Activated CD4-positive, alpha-beta T cell treated with anti-CD3 and anti-CD28 coated beads for 4 hours (primary cell): ENCODE measurements around the gene MTHFR.

ENCODE experiments used
- DNase-seq, 2 donors: peaks; one replicate each; pipeline ENCODE4 v3.0.0-alpha.2; 2020

Gene MTHFR

DNA sequence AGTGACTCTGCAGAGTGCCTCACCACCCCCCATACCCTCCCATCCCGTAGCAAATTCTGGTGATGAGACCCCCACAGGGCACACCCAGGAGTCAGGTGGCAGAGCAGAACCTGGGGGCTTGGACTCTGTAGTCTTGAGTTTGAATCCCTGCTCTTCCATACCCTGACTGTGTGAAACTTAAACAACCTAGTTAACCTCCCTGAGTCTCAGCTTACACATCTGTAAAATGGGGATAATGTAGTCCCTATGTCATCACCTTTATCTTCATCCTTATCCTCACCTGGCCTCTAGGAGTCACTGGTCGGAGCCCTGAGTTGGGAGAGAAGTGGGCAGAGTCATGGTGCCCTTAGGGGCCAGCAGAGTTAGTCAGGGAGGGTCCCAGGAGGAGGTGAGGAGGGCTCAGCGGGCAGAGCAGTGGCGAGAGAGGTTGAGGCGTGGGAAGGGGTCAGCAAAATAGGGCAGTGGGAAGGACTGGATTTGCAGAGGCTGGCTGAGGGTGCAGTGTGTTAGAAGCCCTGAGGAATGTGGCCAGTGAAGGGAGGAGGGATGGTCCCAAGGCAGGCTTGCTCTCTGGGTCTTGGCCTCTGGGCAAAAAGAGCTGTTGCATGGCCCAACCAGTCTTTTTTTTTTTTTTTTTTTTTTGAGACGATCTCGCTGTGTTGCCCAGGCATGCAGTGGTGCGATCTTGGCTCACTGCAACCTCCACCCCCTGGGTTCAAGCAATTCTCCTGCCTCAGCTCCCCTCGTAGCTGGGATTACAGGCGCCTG is 25.2 kb downstream of the MTHFR start:
- no peak for DNase-seq

DNA sequence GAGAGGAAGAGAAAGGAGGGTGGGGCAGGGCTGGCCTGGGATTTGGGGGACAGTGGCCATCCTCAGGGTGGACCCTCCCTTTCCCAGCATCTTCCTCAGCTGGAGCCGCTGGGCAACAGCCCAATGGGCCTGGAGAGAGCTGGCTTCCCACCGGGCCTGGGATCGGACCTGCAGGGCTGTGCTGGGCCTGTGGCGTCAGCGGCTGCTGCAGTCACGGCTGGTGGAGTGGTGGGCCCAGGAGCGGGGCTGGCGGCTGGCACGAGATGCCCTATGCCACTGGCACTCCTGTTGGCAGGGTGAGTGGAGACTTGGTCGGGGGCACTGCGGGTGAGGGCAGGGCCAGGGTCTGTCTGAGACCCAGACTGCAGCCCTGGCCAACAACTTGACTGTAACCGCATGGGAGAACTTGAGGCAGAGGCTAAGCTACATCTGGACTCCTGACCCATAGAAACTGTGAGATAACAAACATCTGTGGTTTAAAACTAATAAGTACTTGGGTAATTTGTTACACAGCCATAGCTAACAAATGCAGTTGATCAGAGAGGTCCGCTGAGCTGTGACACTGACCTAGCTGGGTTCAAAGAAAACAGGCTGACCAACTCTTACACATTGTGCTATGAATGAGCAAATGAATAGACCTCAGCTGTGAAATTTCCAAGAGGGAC is 25.9 kb downstream of the MTHFR start:
- no peak for DNase-seq

DNA sequence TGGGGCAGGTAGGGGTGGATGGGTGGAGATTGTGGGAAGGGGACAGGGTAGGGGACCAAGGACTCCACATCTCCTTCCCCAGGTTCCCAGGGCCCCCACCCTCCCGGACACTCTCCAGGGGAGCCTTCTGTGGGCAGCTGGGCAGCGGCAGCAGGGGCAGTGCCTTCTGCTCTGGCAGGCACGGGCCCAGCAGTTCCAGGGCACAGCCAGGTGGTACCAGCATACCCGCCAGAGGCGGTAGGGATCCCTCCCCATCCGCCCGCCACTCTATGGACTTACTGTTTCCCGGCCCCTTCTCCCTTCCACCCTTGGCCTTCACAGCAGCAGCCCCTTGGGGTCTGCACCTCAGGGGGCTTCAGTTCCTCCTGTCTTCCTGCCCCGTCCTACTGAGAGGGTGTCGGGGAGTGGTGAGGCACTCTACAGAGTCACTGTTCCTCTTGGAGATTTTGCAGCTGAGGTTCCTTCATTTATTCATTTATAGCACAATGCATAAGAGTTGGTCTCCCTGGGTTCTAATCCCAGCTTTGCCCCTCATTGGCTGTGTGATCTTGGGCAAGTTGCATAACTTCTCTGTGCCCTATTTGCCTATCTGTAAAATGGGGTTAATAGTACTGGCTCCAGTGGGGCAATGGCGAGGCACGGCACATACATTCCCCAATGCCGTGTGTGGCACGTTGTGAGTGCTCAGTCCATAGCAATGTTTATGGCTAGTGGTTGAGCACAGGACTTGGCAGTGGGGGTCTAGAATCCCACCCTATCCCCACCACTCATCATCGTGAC is 26.7 kb downstream of the MTHFR start:
- no peak for DNase-seq

DNA sequence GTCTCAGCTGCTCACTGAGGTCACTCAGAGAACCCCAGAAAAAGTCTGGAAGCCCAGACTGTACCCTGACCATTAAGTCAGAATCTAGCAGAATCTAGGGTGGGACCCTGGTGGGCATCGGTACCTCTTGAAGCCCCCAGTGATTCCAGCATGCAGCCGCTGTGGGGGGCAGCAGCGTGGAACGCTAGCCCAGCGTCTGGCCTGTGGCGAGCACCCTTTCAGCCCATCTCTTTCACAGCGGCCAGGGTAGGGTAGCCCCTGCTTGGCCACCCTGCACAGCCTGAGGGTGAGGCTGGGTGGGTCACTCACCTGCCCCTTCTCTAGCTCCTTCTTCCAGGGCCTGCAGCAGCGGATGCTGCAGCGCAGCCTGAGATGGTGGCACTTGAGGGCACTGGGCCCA is 27.4 kb downstream of the MTHFR start:
- DNase-seq = no peak

DNA sequence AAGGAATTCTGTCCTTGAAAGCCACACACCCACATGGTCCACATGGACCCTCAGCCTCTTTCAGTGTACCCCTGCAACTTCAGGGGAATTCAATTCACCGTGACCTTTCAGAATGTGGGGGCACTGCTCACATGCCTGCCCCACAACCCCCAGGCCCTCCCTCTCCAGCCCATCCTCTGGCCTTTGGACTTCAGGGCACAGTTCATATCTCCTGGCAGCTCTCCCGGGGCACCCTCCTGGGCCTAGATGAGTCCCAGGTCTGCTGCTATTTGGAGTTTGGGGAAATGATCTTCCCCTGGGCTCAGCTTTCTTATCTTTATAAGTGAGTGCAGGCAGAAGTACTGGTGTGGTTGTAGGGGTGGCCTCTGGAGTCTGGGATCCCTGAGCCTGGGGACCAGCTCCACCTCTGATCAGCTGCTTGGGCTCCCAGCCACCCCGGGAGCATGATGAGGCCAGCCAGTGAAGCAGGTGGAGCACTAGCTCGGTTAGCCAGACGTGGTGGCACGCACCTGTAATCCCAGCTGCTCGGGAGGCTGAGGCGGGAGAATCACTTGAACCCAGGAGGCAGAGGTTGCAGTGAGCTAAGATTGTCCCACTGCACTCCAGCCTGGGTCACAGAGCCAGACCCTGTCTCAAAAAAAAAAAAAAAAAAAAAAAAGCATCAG is 28.0 kb downstream of the MTHFR start:
- no peak for DNase-seq

DNA sequence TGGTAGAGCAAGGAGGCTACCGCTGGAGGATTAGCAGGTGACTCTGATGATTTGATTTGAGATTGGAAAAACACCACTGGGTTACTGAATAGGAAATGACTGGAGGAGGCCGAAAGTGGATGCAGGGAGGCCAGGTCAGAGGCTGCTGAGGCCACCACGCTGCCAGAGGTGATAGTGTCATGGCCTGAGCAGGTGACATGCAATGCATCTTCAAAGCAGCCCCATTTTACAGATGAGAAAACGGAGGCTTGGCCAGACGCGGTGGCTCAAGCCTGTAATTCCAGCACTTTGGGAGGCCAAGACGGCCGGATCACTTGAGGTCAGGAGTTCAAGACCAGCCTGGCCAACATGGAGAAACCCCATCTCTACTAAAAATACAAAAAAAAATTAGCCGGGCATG is 31.0 kb downstream of the MTHFR start:
- DNase-seq = no peak

DNA sequence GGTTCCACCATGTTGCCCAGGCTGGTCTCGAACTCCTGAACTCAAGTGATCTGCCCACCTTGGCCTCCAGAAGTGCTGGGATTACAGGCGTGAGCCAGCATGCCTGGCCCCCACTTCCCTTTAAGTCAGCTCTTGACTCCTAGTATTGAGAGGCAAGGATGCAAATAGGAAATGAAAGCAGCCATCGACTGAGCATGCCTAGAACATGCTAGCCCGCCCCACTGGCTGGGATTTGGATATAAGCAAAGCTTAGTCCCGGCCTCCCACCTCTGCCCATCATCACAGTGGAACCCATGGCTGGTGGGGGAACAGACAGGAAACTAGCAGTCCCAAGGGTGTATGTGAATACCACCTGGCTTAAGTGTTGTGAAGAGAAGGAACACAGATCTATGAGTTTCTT is 33.3 kb downstream of the MTHFR start:
- no peak for DNase-seq

DNA sequence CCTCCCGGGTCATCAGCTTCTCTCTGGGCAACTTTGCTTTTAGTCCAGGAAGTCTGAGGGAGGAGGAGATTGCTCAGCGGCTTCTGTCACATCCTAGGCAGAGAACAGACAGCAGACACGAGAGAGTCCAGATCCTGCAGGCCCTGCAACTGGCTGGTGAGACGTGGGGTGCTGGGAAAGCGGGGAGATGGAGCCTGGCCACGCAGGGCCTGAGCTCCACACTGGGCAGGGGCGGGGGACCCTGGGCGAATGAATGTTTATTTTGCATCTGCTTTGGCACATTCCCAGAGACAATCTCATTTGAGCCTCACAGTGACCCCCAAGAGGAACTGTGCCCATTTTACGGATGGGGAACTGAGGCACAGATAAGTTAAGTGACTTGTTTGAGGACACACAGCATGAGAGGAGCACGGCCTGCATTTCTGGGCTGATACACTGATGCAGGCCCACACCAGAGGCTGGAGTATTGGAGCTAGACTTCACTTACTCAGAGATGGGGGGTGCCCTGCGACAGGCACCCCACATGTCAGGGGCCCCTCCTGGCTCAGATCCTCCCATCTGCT is 34.2 kb downstream of the MTHFR start:
- DNase-seq = no peak

DNA sequence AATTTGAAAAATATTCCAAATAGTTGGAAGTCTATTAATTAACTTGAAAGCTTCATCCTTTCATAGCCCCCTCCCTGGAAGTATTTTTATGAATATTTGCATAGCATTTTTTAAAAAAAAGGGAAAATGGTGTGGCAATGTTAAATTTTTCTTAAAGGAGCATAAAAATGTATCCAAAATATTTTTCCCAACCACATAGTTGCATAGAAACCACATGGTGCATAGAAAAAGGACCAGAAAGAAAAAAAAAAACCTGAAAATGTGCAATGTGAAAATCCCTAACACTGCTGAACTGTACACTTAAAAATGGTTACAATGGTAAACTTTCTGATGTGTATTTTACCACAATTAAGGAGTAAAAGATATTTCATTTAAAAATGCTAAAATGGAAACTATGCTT is 35.8 kb downstream of the MTHFR start:
- no peak for DNase-seq

DNA sequence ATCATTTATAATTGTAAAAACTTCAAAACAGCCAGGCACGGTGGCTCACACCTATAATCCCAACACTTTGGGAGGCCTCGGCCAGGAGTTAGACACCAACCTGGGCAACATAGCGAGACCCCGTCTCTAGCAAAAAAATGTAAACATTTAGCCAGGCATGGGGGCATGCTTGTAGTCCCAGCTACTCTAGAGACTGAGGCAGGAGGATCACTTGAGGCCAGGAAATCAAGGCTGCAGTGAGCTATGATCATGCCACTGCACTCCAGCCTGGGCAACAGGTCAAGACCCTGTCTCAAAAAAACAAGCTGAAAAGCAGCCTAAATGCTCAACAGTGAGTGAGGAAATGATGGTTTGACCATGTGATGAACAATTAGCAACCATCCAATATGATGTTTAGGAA is 36.5 kb downstream of the MTHFR start:
- no peak for DNase-seq

DNA sequence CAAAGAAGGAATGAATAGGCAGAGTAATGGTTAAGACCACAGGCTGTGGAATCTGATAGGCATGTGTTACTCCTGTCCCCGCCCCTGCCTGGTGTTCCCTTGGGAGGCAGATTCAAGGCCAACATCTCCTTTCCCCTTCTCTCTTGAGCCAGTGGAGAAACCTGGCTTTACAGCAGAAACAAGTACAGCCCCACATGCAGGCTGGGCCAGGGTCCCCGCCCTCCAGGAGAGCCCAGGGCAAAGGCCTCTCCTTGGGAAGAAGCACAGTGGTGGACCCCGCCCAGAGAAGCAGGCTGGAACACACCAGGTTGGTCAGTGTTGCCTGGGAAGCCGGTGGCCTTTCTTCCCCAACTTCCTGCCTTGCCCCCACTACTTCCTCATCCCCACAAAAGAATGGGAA is 36.9 kb downstream of the MTHFR start:
- no peak for DNase-seq

DNA sequence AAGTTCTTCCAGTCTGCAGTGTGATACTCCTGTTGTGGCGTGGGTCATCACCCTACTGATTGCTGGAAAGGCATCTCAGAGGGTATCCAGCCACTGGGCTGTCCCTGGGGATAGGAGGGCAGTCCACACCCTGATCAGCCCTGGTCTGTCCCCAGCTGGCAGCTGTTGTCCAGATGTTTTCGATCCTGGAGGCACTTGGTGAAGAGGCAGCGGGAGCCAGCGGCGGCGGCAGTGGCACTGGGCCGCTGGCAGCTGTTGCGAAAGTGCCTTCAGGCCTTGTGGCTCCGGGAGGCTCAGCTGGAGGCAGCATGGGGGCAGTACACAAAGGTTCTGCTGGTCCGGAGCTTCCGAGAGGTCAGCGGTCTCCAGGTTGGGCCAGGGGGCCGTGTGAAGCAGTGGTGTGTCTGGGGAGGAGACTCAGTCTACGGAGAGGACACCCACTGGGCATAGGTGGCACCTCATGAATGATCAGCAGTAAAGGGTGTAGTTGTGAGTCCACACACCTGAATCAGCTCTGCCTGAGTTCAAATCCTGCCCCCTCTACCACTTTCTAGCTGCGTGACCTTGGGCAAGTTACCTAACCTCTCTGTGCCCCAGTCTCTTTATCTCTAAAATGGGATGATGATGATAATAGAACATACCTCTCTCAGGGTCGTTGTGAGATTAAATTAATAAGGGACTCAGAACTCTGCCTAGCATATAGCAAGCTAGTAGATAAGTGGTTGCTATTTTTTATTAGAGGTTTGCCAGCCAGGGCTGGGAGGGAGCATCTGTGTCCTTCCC is 37.7 kb downstream of the MTHFR start:
- no peak for DNase-seq

DNA sequence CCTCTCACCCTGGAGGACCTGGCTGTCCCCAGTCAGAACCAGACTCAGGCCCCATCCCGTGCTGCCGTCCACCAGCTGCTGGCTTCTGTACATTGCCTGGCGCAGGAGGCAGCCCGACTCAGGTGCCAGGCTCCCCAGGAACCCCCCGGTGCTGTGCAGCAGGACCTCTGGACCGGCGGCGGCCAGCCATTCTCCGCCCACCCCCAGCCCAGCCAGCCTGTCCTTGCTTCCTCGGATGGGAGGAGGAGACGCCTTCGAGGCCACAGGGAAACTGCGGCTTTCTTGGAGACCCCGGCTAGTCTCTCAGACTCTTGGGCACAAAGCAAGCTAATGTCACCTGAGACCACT is 39.4 kb downstream of the MTHFR start:
- no peak for DNase-seq

DNA sequence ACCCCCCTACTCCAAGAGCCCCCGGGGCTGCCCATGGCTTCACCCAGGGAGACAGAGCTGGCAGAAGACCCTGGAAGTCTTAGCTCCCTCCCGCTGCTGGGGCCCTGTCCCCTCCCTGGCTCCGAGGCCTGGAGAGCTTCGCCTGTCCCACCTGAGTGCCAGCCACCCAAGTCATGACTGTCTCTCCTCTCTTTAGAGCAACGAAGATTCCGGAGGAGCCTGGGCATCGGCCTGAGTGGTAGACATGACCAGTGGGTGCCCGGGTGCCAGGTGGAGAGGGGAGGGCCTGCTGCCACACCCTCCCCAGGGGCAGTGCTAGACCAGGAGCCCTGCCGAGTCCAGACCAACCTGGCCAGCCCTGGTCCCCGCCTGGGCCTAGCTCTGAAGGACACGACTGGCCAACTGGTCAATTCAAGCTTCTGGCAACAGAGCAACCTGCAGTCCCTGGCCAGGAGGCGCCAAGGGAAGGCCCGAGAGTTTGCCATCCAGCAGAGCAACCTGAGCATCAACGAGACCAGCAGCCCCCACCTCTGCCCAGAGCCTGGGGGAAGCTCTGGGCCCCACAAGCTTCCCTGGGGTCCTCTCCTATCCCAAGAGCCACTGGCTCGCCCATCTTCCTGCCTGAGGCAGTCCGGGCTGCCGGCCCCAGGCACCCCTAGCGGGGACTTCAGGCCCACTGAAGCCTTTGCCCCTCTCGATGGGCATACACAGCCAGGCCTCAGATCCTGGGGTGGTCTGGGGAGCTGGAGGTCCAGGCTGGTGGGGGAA is 39.9 kb downstream of the MTHFR start:
- no peak for DNase-seq

DNA sequence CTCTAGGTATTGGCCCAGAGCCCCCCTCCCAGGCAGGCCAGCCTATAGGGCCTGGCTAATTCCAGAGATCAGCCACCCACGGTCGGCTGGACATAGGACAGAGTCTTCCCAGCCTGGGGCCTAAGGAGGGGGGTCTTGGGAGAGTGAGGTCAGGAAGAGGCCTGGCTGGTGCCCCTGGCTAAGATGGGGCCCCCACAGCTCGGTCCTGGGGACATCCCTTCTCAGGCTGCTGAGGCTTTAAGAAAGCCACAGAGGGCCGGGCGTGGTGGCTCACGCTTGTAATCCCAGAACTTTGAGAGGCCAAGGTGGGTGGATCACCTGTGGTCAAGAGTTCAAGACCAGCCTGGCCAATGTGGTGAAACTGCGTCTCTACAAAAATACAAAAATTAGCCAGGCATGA is 41.2 kb downstream of the MTHFR start:
- DNase-seq = no peak

DNA sequence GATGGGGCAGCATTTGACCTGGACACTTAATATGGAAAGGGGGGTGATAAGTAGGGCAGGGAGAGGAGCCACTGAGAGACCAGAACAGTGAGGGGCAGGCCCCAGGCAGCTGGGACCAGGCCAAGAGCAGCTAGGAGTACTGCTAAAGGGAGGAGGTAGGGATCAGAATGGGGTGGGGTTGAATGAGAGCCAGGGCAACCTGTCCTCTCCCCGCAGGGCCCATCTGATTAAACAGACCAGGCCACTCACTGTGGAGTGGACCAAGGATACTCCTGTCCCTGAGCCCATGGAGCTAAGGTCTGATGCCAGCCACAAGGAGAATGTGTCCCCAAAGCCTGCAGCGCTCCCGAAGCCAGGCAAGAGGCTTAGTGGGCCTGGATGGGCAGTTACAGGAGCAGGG is 41.6 kb downstream of the MTHFR start:
- no peak for DNase-seq

DNA sequence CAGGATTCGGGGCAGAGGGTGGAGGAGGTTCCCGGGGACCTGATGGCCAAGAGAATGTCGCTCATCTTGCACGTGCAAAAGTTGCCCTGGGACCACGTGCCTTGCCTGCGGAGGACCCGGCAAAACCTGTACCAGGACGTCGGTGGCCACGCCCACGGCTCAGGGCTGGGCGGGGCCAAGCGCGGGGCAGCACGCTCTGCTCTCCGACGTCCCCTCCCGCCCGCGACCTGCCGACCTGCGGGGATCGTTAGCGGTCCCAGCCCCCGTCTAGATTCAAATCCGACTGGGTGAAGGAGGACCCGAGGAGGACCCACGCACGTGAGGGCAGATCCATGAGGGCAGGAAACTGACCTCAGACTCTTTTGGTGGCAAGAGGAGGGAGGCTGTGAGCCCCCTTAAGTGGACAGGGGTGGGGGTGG is 43.8 kb downstream of the MTHFR start, which contains the start of gene C1orf167:
Gene C1orf167, plus strand, starts transcription at position 206 of the 419 bp plus-strand sequence. CDS start 2,208 bp downstream, outside the sequence.
- peak in 1 of 2 donors; percentile 18 for DNase-seq

DNA sequence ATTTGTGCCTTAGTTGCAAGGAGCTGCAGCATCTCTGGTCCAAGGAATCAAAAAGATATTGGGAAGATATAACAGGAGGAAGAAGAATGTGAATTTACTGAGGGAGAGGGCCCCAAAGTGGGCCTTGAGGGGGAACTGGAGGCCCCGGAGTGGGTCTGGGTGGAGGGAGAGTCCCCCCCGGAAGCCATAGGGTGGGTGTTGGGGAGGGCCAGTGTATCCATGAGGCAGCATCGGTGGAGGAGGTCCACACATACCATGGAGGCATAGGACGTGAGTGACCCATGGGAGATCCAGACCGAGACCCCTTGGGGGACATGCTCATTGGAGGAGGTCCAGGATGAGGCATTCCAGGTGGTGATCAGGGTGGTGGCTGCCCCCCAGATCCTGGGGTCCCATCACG is 44.5 kb downstream of the MTHFR start:
- DNase-seq = no peak

DNA sequence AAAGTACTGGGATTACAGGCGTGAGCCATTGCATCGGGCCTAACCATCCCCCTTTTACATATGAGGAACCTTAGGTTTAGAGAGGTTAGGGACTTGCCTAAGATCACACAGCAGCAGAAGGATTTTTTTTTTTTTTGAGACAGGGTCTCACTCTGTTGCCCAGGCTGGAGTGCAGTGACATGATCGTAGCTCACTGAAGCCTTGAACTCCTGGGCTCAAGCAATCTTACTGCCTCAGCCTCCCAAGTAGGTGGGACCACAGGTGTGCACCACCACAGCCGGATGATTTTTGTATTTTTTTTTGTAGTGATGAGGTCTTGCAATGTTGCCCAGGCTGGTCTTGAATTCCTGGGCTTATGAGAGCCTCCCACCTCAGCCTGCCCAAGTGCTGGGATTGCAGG is 46.0 kb downstream of the MTHFR start:
- DNase-seq = no peak

DNA sequence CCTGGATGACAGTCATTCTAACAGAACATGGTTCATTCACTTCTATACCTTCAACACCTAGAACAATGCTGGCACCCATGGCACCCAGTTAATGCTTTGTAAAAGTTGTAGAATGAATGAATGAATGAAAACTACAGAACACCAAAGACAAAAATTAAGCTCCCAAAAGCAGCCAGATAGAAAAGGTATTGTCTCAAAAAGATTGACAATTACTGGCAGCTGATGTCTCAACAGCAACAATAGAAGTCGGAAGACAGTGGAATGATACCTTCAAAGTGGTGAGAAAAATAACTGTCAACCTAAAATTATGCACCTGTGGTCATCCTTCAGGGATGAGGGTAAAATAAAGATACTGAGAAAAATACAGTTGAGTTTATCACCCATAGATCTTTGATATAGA is 48.7 kb downstream of the MTHFR start:
- no peak for DNase-seq

DNA sequence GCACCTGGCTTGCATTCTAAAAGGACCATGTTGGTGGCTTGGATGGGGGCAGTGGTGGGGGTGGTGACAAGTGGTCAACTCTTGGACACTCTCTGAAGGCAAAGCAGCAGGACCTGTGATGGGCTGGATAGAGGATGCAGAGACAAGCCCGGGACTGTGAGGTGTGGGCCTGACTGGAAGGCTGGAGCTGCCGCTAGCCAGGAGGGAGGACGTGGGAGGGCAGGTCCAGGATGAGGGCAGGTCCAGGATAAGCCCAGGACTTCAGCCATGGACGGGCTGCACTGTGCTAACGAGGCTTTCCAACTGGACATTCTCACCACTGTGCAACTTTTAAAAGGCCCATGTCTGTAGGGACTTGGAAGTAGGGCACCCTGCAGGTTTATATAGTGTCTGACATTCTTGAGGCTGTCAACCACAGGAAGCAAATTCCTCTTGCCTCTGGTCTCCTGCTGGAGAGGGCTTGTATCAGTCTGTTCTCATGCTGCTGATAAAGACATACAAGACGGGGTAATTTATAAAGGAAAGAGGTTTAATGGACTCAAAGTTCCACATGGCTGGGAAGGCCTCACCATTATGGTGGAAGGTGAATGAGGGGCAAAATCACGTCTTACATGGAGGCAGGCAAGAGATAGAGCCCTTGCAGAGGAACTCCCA is 52.1 kb downstream of the MTHFR start:
- no peak for DNase-seq
